GM08714 (cell line): ENCODE results near the gene KCNF1.

Experiments
- H3K4me3 ChIP-seq: fragments of 200-500 bp; sonication (Bioruptor generic); 2 replicates; pipeline ENCODE4 v1.5.1; 2014; ENCODE audit warnings: mild to moderate bottlenecking, low read length, inconsistent platforms
- ZNF274 ChIP-seq: IDR thresholded peaks from 2 replicates; pipeline ENCODE4 v1.6.1; 2012; ENCODE audit warnings: mild to moderate bottlenecking, low read depth, low read length

The KCNF1 gene, protein sequence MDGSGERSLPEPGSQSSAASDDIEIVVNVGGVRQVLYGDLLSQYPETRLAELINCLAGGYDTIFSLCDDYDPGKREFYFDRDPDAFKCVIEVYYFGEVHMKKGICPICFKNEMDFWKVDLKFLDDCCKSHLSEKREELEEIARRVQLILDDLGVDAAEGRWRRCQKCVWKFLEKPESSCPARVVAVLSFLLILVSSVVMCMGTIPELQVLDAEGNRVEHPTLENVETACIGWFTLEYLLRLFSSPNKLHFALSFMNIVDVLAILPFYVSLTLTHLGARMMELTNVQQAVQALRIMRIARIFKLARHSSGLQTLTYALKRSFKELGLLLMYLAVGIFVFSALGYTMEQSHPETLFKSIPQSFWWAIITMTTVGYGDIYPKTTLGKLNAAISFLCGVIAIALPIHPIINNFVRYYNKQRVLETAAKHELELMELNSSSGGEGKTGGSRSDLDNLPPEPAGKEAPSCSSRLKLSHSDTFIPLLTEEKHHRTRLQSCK

DNA sequence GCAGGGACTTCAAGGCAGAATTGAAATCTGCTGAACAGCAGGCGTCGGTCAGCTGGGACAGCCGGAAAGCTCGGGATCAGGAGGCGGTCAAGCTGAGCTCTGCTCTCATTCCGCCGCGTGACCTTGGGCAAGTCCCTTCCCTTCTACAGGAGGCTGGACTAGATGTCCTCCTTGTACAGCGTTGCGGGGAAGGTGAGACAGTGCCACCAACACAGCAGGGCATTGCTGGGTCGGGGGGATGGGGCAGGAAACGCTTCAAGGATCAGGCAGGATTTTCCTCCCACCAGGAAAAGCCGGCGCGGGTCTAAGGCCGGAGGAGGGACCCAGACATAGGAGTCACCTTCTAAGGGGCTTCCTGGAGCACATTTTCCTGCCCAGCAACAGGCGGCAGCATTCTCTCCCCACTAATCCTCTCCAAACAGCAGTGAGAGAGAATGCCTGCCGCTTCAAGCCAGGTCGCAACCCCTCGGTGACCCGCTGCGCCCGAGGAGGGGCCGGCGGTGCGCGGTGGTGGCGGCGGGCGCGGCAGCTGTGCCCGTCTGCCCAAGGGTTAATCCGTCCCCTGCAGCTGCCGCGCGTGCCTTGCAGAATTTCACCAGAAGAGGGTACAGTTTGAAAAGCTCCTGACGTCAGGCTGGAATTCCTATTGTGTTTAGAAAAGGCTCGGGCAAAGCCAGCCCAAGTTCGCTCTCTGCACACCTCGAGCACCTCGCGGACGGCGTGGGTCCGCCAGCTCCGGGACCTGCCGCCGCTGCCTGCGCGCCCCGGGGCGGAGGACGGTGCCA, at the start of gene KCNF1:
Gene KCNF1 (plus strand): TSS at position 644 of the 785 bp plus-strand sequence. CDS start 493 bp downstream, outside the sequence.
- no peak within 1 kb of the TSS for H3K4me3 ChIP-seq
- TF ChIP-seq ZNF274 = no peak

DNA sequence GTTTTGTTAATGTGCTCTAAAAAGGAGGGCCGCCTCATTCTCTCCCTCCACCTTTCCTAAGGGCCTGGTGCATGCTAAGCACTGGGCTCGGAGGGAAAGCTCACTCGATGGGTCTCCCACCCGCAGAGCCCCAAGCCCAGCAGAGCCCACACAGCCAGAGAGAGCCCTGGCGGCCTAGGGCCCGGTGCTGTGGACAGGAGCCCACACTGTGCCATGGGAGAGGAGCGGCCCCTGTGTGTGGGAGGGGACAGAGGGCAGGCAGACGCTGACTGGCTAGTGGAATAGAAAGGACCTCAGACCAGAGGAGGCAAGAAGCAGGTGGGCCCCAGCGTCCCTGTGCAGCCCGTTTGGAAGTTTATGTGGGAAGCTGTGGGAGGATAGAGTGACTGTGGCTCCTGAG, 49.4 kb upstream of the KCNF1 start:
- no peak for TF ChIP-seq ZNF274
- H3K4me3 ChIP-seq = no peak overlapping the region

DNA sequence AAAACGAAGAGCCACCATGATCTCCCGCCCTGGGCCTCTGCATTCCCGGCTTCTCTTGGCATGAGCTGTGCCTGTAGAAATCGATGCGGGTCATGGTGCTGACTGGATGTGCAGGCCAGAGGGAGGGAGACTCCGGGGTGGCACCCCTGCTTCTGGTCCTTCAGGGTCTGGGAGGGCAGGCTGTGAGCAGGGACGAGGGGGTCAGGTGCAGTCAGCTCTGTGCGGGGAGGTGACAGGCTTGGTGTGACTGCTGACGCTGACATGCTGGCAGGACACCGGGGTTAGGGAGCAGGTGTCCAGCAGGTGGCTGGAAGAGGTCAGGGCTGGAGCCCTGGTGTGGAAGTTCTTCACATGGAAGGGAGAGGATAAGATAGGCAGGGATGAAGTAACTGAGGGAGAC, 48.7 kb upstream of the KCNF1 start:
- TF ChIP-seq ZNF274 = no peak
- no peak overlapping the region for H3K4me3 ChIP-seq

DNA sequence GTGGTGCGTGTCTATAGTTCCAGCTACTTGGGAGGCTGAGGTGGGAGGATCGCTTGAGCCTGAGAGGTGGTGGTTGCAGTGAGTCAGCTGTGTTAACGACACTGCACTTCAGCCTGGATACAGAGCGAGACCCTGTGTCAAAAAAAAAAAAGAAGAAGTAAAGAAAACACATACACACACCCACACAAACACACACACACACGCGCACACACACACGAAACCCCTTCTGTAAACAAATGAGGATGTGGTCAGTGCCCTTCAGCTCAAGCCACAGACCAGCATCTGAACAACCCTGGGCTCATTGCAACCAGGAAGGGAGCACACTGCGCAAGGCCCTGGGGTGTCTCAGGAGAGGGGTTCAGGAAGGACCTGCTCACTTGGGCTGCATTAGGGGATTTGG, 47.9 kb upstream of the KCNF1 start:
- H3K4me3 ChIP-seq = no peak overlapping the region; the same call in 1 of the 2 replicates
- no peak for TF ChIP-seq ZNF274

DNA sequence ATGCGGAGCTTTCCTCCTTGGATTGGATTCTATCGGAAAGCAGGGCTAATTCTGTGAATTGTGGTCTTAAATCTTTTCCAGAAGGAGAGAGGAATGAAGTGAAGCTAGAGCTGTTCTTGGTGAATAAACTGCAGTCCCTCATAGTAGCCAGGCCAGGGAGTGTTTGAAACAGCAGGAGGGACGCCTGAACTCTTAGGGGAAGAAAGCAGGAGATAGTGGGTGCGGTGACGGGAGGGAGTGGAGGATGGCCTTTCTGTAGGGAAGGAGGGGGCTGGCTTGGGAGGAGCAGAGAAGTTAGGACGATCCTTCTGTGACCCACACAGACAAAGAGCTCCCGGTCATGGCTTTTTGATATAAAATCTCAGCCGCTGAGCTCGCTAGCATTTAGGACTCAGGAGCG, 47.5 kb upstream of the KCNF1 start:
- TF ChIP-seq ZNF274 = no peak
- H3K4me3 ChIP-seq = no peak overlapping the region; the same call in 1 of the 2 replicates

DNA sequence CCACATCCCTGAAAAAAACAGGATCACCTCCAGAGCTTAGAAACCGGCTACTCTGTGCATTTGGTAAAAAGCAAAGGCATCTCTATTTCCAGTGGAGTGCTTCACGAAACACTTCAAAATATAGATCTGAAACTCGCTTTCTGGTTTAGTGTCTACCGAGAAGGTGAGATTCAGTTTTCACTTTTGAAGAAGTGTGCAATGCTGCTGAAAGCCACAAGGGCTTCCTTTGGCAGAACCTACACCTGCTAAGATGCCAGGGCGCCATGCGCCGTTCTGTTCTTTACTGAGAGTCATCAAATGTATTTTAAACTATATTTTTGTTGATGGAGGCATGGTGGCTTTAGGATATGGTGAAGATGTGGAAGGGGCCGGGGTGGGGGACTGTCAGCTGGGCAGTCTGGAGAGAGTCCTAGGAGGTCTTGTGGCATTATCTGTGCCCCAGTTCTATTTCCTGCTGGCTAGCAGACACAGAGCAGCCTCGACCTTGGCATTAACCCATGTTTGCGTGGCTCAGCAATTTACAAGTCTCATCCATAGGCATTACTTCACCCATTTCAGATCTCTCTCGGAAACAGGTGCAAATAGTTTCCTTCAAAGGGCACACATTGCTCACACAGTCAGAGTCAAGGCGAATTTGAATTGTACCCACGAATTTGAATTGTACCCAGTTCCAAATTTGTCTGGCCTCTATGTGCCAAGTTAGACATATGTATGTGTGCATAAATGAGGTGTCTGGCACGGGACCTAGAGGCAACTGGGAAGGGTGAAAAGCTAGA, 46.7 kb upstream of the KCNF1 start:
- no peak for TF ChIP-seq ZNF274
- no peak overlapping the region for H3K4me3 ChIP-seq

DNA sequence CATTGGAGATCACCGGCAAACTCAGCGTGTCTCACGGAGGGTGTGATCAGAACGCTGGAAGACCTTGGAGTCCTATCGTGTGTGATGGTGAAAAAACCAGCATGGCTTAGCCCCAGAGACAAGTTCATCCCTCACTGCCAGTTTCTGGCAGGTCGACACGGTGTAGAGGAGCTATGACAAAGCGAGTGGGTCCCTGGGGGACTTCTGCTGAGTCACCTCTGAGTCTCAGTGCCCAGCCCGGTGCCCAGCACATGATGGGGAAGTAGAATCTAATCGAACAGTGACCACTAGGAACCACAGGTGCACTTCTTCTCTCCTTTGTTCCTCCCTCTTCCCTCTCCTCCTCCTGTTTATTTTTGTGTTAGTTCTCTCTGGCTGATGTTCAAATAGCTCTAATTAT, 45.9 kb upstream of the KCNF1 start:
- no peak for TF ChIP-seq ZNF274
- no peak overlapping the region for H3K4me3 ChIP-seq

DNA sequence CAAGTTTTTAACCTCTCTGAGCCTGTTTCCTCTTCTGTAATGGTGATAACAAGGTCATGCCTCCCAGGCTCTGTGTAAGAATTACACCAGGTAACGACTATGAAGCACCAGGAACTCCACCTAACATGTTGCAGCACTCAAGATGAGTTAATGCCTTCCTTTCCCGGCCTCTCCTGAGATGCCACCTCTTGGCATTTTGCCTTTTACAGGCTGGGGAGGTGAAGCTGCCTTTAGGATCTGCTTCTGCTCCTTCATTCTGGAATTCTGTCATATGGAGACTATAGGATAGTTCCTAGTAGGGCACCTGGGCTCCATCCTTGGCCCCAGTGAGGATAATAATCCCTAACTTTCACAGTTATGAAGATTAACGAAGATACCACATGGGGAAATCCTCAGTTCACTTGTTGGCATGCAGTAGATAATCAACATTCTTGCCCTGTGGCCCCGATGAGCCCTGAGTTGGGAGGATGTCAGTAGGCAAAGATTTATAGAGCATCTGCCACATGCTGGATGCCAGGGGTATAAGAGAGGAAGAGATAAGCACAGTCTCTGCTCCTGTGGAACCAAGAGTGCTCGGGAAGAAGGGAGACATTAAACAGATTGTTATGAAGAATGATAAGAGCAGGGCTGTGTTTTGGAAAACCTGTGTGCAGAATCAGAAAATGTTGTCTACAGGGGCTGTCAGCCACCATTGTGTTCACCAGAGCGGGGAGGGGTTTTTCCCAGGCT, 43.9 kb upstream of the KCNF1 start:
- TF ChIP-seq ZNF274 = no peak
- no peak overlapping the region for H3K4me3 ChIP-seq

DNA sequence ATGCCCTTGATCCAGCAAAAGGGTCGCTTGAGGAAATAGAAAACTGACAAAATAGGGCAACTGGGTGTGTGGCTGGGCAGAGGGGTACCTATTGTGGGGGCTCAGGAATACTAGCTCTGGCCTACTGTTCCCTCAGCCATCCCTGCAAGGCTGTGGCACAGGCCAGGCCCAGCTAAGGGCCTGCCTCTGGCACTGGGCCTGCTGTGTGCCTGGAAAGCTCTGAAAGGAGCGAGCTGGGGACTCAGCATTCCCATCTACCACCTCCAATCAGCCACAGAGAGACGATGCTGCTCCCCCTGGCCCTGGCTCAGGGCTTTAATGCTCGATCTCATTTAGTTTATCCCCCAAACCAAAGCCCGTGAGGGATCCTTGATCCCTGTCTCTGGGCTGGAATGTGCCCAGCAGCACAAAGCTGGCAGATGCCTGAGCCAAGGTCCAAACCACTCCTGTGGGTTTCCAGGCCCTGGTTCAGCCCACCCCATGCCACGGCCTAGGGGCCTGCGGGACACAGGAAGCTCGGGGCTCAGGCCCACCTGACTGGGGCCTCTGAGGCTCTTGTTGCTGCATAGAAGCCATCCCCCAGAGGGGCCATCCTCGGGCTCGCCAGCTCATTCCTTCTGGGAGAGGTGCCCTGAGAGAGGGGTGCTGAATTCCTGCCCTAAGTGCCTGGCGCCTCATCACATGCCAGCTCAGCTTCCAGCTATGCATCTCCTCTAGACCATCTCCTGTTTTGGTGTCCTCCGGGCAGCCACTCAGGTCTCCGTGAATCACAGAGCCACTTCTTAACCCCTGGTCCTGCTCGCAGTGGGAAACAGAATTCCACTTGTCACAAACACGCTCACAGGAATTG, 43.0 kb upstream of the KCNF1 start:
- no peak for TF ChIP-seq ZNF274
- no peak overlapping the region for H3K4me3 ChIP-seq

DNA sequence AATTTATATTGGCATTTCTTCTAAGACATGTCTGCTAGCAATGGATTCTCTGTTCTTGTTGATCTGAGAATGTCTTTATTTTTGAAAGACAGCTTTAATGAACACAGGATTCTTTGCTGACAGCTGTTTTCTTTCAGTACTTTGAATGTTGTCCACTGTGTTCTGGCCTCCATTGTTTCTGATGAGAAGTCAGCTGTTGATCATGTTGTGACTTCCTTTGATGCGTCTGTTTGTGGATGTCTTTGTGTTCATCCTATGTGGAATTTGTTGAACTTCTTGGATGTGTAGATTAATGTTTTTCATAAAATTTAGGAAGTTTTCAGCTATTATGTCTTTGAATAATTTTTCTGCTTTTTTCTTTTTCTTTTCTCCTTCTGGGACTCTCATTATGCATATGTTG, 39.8 kb upstream of the KCNF1 start:
- H3K4me3 ChIP-seq = no peak overlapping the region
- TF ChIP-seq ZNF274 = no peak

DNA sequence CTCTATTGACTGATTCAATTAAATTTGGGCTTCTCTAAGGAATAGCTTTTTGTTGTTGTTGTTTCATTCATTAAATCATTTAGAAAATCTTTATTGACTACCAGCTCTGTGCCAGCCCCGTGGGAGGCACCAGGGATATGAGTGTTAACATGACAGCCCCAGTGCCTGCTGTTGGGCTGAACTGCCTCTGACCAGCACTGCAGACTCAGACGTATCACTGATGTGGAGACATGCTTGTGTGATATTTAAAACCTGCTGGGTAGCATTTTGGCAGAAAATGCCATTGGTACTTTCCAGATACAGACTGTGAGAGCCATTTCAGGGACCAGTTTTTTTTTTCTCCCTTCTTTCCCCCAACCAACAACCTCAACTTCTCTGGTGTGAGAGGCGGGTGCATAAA, 38.6 kb upstream of the KCNF1 start:
- no peak for TF ChIP-seq ZNF274

DNA sequence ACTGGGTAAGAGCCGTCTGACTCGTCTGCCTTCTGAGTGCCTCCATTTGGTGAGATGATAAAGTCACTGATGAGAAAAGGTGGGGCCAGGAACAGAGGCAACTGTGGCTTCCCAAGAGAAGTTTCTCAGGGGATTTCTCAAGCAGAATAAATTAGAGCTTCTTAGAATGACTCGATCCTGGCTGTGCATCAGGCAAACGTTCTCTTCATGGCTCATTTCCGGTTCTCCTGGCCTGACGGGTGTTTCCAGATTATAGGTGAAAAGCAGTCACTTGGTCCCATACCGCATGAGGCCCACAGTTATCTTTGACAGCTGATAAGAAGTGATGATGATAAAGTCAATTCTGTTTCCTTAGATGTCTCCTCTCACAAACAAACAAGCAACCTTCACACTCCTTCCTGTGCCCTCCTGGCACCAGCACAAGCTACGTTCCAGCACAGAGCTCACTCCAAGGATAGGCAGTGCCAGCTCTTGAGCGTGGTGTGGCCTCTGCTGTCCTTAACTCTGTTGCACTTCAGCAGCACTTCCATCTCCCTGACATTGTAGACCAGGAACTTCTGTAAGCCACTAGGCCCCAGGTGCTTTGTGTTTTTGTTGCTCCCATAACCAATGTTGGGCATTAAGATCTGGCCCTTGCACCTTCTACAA, 37.8 kb upstream of the KCNF1 start:
- no peak overlapping the region for H3K4me3 ChIP-seq
- TF ChIP-seq ZNF274 = no peak

More for the DNA sequence above, 38.6 kb upstream of the KCNF1 start:
- no peak overlapping the region for H3K4me3 ChIP-seq
